Activated CD8-positive, alpha-beta memory T cell treated with anti-CD3 and anti-CD28 coated beads, Interleukin-2, amount 50 U/mL, for 48 hours (primary cell): Measurements from ENCODE around the gene DSTYK.

Experiments
- DNase-seq: peaks from one replicate; pipeline ENCODE4 v3.0.0-alpha.2; 2020

DSTYK gene

DNA sequence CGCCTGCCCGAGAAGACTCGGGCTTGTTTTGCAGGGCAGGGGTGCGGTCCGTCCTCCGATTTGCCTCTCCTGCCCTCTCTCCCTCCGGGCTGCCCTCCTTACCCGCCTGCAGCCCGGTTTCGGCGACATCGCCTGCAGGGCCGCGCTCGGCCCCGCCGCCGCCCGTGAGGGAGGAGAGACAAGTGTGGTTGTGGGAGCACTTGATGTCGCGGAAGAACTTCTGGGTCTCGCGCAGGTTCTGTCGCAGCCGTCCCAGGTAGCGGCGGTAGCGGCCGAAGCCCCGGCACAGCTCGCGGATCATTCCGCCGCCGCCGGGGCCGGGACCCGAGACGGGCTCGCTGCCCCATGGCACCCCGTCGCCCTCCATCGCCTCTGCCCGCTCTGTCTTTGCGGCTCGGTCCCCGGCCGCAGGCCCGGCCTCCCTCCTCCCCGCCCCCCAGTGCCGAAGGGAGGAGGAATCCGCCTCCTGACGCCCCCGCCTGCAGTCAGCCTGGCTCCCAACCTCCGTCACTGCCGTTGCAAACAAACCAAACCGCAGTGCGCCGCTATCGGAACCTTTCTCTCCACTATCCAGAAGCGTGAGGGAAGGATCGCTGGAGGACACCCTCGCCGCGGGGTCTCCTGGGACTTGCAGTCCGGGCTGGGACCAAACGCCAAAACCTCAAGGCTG, at the start of gene DSTYK:
TSS of gene DSTYK (minus strand) at position 534 of the 670 bp plus-strand sequence. CDS start at position 367, 167 bp downstream.
- DNase-seq, result peak; percentile 93

DNA sequence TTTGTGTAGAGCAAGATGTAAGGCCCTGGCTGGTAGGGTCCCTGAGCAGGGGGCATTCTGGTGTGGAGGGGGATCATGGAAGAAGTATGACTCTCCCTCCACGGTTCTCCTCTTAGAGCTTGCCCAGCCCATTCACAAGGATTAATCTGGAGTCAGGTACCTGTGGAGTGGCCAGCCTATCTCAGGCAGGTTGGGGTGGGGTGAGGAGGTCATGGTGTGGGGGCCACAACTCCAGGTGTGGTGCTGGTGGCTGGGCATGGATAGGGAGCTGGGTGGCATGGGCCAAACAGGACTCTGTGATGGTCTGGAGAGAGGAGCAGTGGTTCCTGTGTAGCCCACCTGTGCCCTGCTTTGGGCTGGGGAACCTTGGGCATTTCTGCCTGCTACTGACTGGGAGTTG, 48.5 kb upstream of the DSTYK start:
- DNase-seq, result no peak

DNA sequence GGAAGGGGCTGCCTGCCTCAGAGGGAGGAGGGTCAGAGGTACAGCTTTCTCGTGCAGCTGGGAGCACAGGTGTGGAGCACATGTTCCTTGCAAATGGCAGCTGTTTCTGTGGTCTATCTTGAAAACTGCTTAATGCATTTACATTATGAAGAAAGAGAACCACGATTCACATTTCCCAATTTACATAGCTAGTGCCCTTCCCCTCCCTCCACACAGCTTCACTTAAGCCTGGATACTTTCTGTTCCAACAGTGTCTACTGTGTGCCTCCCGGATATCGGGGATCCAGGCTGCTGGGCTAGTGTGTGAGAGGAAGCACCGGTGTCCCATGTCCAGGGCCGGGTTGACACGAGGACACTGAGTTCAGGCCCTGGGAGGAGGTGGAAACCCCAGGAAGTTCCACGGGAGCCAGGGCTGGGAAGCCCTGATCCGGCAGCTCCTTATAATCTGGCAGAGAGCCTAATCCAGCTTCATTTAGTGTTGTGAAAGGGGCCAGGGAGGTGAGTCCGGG, 47.9 kb upstream of the DSTYK start:
- DNase-seq, result no peak

GRCh38 chr1:205258719-205259118, 47.2 kb upstream of the DSTYK start:
- no peak for DNase-seq

DNA sequence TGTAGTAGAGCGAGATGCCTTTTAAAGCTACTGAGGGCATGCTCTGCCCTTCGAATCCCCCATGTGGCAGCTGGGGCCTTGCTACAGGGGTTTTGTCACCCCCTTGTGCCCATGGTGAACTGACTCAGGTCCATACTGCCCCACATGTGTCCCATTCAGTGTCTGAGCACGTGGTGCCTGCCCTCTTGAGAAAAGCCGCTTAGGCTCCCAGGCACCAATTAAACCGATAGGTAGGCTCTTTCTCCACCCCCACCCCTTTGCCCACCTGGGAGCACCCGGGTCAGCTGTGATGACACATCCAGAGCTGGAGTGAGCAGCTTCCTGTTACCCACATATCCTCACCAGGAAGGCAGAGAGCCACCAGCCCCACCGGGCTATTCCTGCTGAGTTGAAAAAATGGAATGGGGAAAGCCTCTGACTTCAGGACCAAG, 46.8 kb upstream of the DSTYK start:
- DNase-seq, result no peak

DNA sequence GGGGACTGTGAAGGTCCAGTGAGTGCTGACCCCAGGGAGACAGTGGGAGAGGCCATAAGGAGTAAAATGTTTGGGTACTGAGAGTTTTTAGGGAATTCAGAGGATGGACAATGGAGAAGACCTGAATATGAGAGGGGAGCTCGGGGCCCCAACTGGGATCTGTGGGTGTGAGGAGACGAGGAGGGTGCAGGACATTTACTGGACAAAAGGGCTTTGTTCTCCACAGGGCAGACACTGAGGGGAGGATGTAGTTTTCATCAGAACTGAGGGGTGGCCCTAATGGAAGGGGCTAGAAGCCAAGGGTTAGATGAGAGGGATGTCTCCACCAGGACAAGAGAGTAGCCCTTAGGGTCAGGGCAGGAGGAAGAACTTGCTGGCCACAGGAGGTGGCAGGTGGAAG, 46.2 kb upstream of the DSTYK start:
- DNase-seq, result no peak

DNA sequence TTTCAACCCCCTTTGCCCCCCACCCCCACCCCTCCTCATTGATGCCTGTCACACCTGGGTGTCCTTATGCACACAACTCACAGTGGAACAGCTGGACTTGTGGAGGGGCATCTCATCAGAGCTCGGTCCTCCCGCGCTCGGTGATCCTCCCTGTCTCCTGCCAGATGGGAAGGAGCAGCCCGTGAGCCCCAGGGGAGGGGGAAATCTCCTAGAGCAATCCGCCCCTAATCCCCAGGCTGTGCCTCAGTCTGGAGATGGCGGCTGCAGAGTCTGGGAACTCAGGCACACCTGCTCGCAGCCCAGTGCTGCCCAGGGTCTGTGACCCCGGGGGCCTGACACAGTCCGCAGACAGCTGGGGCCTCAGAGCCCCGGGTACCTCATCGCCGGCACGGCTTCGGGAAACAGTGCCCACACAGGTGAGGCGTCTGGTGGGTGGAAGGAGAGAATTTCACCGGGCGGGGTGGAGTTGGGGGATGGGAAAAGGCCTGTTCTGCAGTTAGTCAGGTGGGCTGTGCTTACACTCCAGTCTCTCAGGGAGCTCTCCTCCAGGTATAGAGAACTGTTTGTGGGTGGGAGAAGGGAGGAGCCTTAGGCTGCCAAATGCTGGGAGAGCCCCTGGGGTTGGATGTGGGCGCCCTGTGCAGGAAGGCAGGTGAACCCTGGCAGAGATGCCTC, 45.6 kb upstream of the DSTYK start:
- DNase-seq, result no peak

DNA sequence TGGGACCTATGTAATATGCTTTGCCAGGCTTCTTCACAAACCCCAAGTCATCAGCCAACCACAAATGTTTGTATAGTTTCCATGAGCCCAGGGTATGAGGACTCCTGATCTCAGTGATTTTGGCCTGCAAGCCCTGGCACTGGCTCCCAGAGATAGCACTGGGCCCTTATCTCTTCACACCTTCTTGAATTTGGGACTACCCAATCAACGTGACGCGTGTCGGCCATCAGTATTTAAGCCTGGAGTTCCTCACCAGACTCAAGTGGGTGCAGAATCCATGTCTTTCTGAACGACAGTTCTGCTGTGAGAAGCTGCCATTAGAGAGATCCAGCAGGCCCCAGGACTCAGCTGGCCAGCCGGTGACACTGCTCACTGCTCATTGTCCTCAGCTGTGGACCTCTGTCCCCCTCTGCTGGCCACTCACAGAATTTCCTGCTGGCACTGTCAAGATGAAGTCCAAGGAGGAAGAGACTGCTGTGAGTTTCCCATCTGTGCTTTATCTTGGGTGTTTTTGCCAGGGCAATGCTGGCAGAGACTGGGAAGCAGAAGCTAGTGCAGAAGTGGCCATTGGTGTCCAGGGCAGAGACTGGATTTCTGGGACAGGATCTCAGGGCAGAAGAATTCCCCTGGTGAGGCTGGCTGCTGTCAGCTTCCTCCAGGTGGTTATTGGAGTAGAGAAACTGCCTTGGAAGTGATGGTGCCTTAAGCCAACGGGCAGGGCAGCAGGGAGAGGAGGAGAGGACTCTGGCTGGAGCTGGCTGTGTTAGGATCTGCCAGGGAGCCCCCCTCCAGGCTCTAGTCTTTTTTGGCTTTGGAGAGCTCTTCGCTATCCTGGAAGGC, 44.7 kb upstream of the DSTYK start:
- peak; percentile 94 for DNase-seq

DNA sequence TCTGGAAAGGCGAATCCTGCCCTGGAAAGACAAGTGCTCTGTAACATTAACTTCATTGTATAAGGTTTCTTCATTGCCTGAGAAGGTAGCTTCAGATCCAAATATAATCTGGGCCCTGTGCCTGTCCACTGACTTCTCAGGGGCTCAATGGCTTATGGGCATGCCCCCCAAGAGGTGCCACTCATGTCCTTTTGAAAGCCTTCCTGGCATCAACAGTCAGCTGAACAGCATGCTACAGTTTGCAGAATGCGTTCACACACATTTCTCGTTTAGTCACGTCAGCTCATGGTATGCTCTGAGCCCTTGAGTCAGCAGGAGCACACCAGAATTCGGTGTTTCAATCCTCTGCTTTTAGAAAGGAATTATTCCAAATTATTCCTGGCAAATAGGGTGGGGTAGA, 40.1 kb upstream of the DSTYK start:
- DNase-seq, result no peak

DNA sequence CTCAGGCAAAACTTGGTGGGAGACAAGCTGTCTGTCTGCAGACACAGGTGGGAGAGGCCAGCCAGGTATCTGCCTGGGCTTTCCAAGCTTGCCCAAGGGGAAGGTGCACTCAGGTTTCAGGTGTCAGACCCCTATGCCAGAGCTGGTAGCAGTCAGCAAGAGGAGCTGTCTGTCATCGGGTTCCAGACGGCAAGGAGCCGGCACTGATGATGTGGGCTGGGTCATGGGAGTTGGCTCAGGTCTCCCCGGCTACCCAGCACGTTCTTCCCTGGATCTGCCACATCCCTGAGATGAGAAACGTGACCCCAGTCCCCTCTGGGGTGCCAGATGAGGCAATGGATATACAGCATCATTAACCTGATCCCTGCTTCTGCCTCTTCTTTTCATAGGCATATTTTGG, 39.2 kb upstream of the DSTYK start:
- DNase-seq, result no peak

GRCh38 chr1:205249651-205250050, 38.1 kb upstream of the DSTYK start:
- no peak for DNase-seq

GRCh38 chr1:205248793-205249601, 37.5 kb upstream of the DSTYK start:
- no peak for DNase-seq

GRCh38 chr1:205247130-205247921, 35.8 kb upstream of the DSTYK start:
- DNase-seq, result no peak

DNA sequence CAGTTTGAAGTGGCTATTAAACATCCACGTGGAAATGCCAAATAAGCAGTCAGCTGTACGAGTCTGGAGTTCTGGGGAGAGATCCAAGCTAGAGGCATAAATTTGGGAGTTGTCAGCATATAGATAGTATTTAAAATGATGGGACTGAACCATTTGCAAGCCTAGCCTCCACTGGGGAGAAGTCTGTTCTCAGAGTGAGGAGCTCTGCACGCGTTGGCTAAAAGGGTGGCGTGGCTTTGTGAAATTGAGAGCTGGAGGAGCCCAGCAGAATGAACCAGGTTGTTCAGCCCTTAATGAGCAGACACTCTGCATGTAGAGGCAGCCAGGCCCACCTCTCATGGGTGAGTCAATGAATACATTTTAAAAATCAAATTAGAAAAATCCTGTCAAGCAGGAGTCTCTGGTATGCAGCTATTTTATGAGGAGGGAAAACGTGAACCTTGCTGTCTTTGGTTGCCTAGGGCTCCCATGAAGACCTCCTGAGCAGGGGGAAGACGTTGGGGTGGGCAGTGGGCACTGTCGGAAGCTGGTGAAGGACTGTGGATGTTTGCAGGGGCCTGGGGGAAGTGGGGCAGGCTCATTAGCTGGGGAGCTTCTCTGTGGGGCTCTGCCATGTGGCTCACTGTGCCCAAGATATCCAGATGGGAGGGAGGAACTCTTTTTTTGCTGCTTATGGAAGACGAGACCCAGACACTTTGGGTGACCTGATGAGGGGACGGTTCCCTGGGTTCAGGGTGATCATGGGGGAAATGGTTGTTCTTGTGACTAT, 35.0 kb upstream of the DSTYK start:
- DNase-seq, result no peak

- DNase-seq, result no peak
Measured at GRCh38 chr1:205245096-205245495, 33.6 kb upstream of the DSTYK start.

- no peak for DNase-seq
Measured at GRCh38 chr1:205244384-205244783, 32.9 kb upstream of the DSTYK start.

GRCh38 chr1:205243350-205244191, 32.1 kb upstream of the DSTYK start:
- no peak for DNase-seq

DNA sequence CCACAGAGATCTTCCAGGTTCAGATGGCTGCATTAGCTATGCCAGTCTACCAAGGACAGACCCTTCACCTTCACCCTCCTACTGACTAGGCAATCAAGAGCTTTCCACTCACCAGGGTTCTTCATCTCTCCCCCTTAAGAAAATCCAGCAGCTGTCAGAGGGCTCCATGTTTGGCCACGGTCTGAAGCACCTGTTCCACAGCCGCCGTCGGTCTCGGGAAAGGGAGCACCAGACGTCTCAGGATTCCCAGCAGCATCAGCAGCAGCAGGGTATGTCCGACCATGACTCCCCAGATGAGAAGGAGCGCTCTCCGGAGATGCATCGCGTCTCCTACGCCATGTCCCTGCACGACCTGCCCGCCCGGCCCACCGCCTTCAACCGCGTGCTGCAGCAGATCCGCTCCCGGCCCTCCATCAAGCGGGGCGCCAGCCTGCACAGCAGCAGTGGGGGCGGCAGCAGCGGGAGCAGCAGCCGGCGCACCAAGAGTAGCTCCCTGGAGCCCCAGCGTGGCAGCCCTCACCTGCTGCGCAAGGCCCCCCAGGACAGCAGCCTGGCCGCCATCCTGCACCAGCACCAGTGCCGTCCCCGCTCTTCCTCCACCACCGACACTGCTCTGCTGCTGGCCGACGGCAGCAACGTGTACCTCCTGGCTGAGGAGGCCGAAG, 30.0 kb upstream of the DSTYK start:
- no peak for DNase-seq

DNA sequence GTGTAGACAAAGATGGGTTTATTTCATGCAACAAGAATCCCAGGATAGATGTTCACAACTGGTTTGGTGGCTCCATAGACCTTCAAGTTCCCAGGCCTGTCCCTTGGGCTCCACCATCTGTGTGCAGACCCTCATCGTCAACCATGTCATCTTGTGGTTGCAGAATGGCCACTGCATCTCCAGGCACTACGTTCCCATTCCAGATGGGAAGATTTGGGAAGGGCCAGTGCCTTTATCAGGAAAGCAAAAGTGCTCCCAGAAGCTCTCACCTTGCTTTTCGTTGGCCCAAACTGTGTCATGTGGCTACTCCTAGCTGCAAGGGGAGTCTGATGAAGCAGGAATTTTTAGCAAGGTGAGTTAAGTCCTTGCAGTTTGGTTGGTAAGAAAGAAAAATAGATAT, 29.1 kb upstream of the DSTYK start:
- DNase-seq, result peak; percentile 30
